ENCODE measurements around the gene CD3G.
"Not testable (repeated sequence)": the region's sequence is repeated elsewhere in the genome, so short reads cannot be mapped to it uniquely, and the experiment has no call there.

Gene CD3G

GRCh38 chr11:118306556-118306955 lies 37.6 kb upstream of the CD3G start:
- no peak overlapping the region for H3K4me3 ChIP-seq (ENCODE audit: low read depth, low read length)
- TF ChIP-seq CTCF (IDR thresholded peaks at IDR 0.05; ENCODE audit: low read depth, low read length) = no peak

GRCh38 chr11:118308995-118309528 lies 35.1 kb upstream of the CD3G start:
- H3K4me3 ChIP-seq (ENCODE audit: low read depth, low read length) = not testable (repeated sequence)

GRCh38 chr11:118310271-118310670 lies 33.9 kb upstream of the CD3G start:
- H3K4me3 ChIP-seq (ENCODE audit: low read depth, low read length) = no peak overlapping the region
- no peak for TF ChIP-seq CTCF (IDR thresholded peaks at IDR 0.05; ENCODE audit: low read depth, low read length)

- no peak overlapping the region for H3K4me3 ChIP-seq (ENCODE audit: low read depth, low read length)
- no peak for TF ChIP-seq CTCF (IDR thresholded peaks at IDR 0.05; ENCODE audit: low read depth, low read length)
Measured at GRCh38 chr11:118310781-118311485, 33.2 kb upstream of the CD3G start.

- H3K4me3 ChIP-seq (ENCODE audit: low read depth, low read length) = no peak overlapping the region
- TF ChIP-seq CTCF (IDR thresholded peaks at IDR 0.05; ENCODE audit: low read depth, low read length) = no peak
Measured at GRCh38 chr11:118311518-118311917, 32.6 kb upstream of the CD3G start.

GRCh38 chr11:118312328-118312727 lies 31.8 kb upstream of the CD3G start:
- no peak overlapping the region for H3K4me3 ChIP-seq (ENCODE audit: low read depth, low read length)
- TF ChIP-seq CTCF (IDR thresholded peaks at IDR 0.05; ENCODE audit: low read depth, low read length) = no peak

- H3K4me3 ChIP-seq (ENCODE audit: low read depth, low read length) = no peak overlapping the region
- no peak for TF ChIP-seq CTCF (IDR thresholded peaks at IDR 0.05; ENCODE audit: low read depth, low read length)
Measured at GRCh38 chr11:118313242-118313641, 30.9 kb upstream of the CD3G start.

GRCh38 chr11:118314988-118315411 lies 29.1 kb upstream of the CD3G start:
- no peak for TF ChIP-seq CTCF (IDR thresholded peaks at IDR 0.05; ENCODE audit: low read depth, low read length)
- no peak overlapping the region for H3K4me3 ChIP-seq (ENCODE audit: low read depth, low read length)
